ENCODE results near the gene TMEM240. TPM values are rescaled to one million over a fixed set of nuclear protein-coding genes. Genes with fewer than 3 reads are reported as not detected.

TMEM240 gene
- total and polyA plus RNA-seq, 9 of the 15 experiments (the other 6 are each of a cell fraction or from before 2014, with no cell fraction given) = 0.24 to 2.0 (median 0.69) TPM; not detected in 5

- no peak for TF ChIP-seq ZNF277 (CRISPR knock-in tag; IDR thresholded peaks at IDR 0.05; ENCODE audit: borderline replicate concordance)
- no peak for TF ChIP-seq HMGN3 (IDR thresholded peaks at IDR 0.05; ENCODE audit: borderline replicate concordance, extremely low read depth, insufficient read length, low read depth, low read length)
- no peak for TF ChIP-seq ZSCAN29 (IDR thresholded peaks at IDR 0.05)
- TF ChIP-seq MBD1 (CRISPR knock-in tag; IDR thresholded peaks at IDR 0.05) = no peak
Observed at GRCh38 chr1:1545946-1546737, 5.7 kb upstream of the TMEM240 start (continued).

- Histone ChIP-seq H3K9me1 (ENCODE audit: control insufficient read depth, insufficient read depth, low read length) (no peaks in the 10 kb centered on the region), H3K4me3 (no peak overlapping the region), H3K79me2 (ENCODE audit: control insufficient read depth, insufficient read depth, low read length) (peaks cover 10% of the 10 kb centered on the region; the same call in 2 of the 3 replicates), H3K9me3 (replicated peaks; ENCODE audit: control insufficient read depth, insufficient read depth, low read depth, low read length) (no peaks in the 10 kb centered on the region), H3K27me3 (ENCODE audit: control insufficient read depth in 2 of 2, insufficient read depth in 2 of 2, low read length in 2 of 2) (no peaks in the 10 kb centered on the region), H3K4me2 (ENCODE audit: insufficient read depth, low read length) (no peak overlapping the region), H2AFZ (ENCODE audit: low read depth, low read length) (no peak overlapping the region), H3K27ac (ENCODE audit: extremely low read depth, low read depth, low read length) (no peak overlapping the region), H3K4me1 (replicated peaks in 1 of 2; ENCODE audit: control insufficient read depth in 2 of 2, insufficient read depth in 2 of 2, low read length in 2 of 2) (peaks cover 0 to 43% of the 10 kb centered on the region in 2 experiments; a peak in 2 of 5 replicates), H4K20me1 (replicated peaks; ENCODE audit: control insufficient read depth, insufficient read depth, low read length) (peaks cover 3% of the 10 kb centered on the region; the same call in 1 of the 2 replicates), H3K36me3 (ENCODE audit: control insufficient read depth, insufficient read depth, low read length) (peaks cover 72% of the 10 kb centered on the region), H3K9ac (ENCODE audit: insufficient read depth in 1 of 2, low read depth in 2 of 2, low read length in 2 of 2) (no peak overlapping the region)
- DNase-seq (ENCODE audit: extremely low read depth in 1 of 4, low spot score in 3 of 4) (no peak), FAIRE-seq (no peak), ATAC-seq (no peak)
- 94% methylated on average over 7 of the region's 10 CpGs for WGBS (ENCODE audit: insufficient coverage, low coverage, missing lambda C conversion rate)
- intact Hi-C loops (cut with micrococcal nuclease) = no loop called here
- ChIA-PET POLR2A (interaction anchor here (0.6 to 4.7 kb wide), 3 partner anchors 13 to 1534 kb away, joined by 3 to 36 read pairs (median 3); no protein-coding TSS in a partner anchor), CTCF (ENCODE audit: low intra/inter-chr PET ratio) (no interaction called here)
- no TSS peak for BruUV-seq (replicated peaks)
- in situ Hi-C loops (cut with MboI) = no loop called here
- TF ChIP-seq BCL6 (CRISPR knock-in tag; IDR thresholded peaks at IDR 0.05) (no peak), POLR2G (IDR thresholded peaks at IDR 0.05; ENCODE audit: low read depth, low read length) (peak; percentile 49; the same call in 1 of the 2 replicates)
Observed at GRCh38 chr1:1544544-1544943, 4.1 kb upstream of the TMEM240 start.
